CD4-positive, alpha-beta T cell treated with Interleukin-15 for 1 hour (primary cell): Measurements from ENCODE around the gene KIF26A.

Experiments used
- DNase-seq: peaks from one replicate; pipeline ENCODE4 v3.0.0-alpha.2; 2020

Gene KIF26A

GRCh38 chr14:104138098-104138717 lies at the start of gene KIF26A:
TSS of gene KIF26A (plus strand) at chr14:104138587. CDS start at chr14:104138723, 136 bp downstream.
- peak; percentile 10 for DNase-seq

- DNase-seq = no peak
Measured at GRCh38 chr14:104090071-104090748, 48.2 kb upstream of the KIF26A start.

- DNase-seq = no peak
Measured at GRCh38 chr14:104091061-104091926, 47.1 kb upstream of the KIF26A start.

- DNase-seq = no peak
Measured at GRCh38 chr14:104091927-104092771, 46.2 kb upstream of the KIF26A start.

- no peak for DNase-seq
Measured at GRCh38 chr14:104092931-104093365, 45.4 kb upstream of the KIF26A start.

- DNase-seq = no peak
Measured at GRCh38 chr14:104093366-104094055, 44.9 kb upstream of the KIF26A start.

- no peak for DNase-seq
Measured at GRCh38 chr14:104094056-104094708, 44.2 kb upstream of the KIF26A start.

GRCh38 chr14:104094709-104095425 lies 43.5 kb upstream of the KIF26A start:
- peak; percentile 46 for DNase-seq

GRCh38 chr14:104095426-104096310 lies 42.7 kb upstream of the KIF26A start:
- DNase-seq = no peak

- DNase-seq = no peak
Measured at GRCh38 chr14:104096318-104096717, 42.1 kb upstream of the KIF26A start.

GRCh38 chr14:104096751-104097700 lies 41.4 kb upstream of the KIF26A start:
- DNase-seq = no peak

- DNase-seq = no peak
Measured at GRCh38 chr14:104098272-104099095, 39.9 kb upstream of the KIF26A start.

GRCh38 chr14:104099096-104100041 lies 39.0 kb upstream of the KIF26A start:
- DNase-seq = no peak

- peak; percentile 13 for DNase-seq
Measured at GRCh38 chr14:104100171-104101085, 38.0 kb upstream of the KIF26A start.

GRCh38 chr14:104101086-104101621 lies 37.2 kb upstream of the KIF26A start:
- peak; percentile 10 for DNase-seq
